PFSK-1 (cell line): ENCODE measurements around the gene CCDC93.

Experiments used
- POLR2AphosphoS5 ChIP-seq: IDR thresholded peaks from 2 replicates; pipeline ENCODE4 v1.6.1; 2012; ENCODE audit warnings: low read depth, mild to moderate bottlenecking, control low read depth, low read length, moderate library complexity
- TAF1 ChIP-seq: IDR thresholded peaks from 2 replicates; pipeline ENCODE4 v1.6.1; 2012; ENCODE audit warnings: low read length, control low read depth, borderline replicate concordance; ENCODE audit not compliant: insufficient read depth

GRCh38 chr2:118050386-118050785, 36.5 kb upstream of the CCDC93 start:
- TF ChIP-seq TAF1, result no peak
- no peak for TF ChIP-seq POLR2AphosphoS5
